Measurements from ENCODE around the gene RPL9. TPM values are rescaled to one million over a fixed set of nuclear protein-coding genes. Genes with fewer than 3 reads are reported as not detected.

Gene RPL9
- total RNA-seq (2022; extraction: Qiagen RNA extraction), result 840 to 1,784 TPM (median 893 TPM) in 5 replicates

DNA sequence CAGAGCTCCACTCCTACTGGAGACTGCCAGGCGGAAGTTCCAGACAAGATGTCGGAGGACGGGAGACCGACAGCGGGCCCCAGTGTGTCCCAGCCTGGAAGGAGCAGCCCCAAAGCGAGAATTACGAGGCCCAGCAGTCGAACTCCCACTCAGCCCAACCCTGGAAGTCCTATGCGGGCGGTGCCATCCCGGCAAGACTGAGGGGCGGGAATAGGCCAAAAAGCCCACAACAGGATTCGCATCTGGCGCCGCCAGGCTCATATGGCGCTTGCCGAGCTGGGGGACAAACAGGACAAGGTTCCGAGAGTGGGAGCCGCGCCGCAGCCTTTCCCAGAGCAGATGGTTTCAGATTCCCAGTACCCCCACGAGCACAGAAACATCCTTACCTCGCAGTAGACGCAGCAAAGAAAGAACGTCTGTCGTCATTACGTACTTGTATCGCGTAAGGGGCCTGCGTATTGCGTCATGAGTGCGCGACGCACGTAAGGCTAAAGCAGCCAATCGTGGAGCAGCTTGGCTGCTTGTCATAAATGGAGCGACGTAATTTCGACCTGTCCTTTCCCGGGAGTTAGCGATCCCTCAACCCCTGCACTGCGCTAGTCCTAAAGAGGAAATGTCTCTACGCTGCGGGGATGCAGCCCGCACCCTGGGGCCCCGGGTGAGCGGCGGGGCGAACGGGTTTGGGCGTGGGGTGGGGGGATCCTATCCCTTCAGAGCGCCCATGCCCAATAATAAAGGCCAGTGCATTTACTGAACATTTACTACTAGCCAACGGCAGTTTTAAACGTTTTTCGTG, at the start of gene RPL9, which contains the start of gene LIAS:
Gene RPL9 (minus strand): TSS at position 418 of the 796 bp plus-strand sequence. CDS start 483 bp downstream, outside the sequence.
Gene LIAS (plus strand): TSS at position 552 of the 796 bp plus-strand sequence. CDS start 62 bp downstream, at position 614.

DNA sequence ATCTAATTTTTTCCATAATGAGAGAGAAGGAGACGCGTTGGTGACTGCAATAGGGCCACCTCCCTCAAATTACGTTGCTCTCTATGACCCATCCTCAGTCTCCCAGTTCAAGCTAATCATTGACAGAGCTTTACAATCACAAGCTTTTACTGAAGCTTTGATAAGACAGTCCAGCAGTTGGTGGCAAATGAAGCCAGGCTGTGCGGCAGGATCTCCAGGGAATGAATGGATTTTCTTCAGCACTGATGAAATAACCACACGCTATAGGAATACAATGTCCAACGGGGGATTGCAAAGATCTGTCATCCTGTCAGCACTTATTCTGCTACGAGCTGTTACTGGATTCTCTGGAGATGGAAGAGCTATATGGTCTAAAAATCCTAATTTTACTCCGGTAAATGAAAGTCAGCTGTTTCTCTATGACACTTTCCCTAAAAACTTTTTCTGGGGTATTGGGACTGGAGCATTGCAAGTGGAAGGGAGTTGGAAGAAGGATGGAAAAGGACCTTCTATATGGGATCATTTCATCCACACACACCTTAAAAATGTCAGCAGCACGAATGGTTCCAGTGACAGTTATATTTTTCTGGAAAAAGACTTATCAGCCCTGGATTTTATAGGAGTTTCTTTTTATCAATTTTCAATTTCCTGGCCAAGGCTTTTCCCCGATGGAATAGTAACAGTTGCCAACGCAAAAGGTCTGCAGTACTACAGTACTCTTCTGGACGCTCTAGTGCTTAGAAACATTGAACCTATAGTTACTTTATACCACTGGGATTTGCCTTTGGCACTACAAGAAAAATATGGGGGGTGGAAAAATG, 51.7 kb downstream of the RPL9 start, which contains the start of gene KLB:
Gene KLB (plus strand): TSS at position 168 of the 821 bp plus-strand sequence. CDS start 20 bp downstream, at position 188.

Other genes with a start within 250 kb of the RPL9 start
- gene RFC1, start 92.6 kb downstream of the RPL9 start, total RNA-seq (2022; extraction: Qiagen RNA extraction), result 16.5 to 21.2 TPM (median 17.7 TPM) in 5 replicates
- gene KLB, start 52.0 kb downstream of the RPL9 start, total RNA-seq (2022; extraction: Qiagen RNA extraction), result 0.08 to 0.16 TPM (median 0.13 TPM) in 5 replicates
- 10.3 to 13.6 TPM (median 10.5 TPM) in 5 replicates for gene LIAS, start 134 bp upstream of the RPL9 start, total RNA-seq (2022; extraction: Qiagen RNA extraction)
- 181 to 271 TPM (median 209 TPM) in 5 replicates for gene UGDH, start 68.5 kb upstream of the RPL9 start, total RNA-seq (2022; extraction: Qiagen RNA extraction)
- 14.2 to 17.7 TPM (median 15.7 TPM) in 5 replicates for gene SMIM14, start 179.9 kb upstream of the RPL9 start, total RNA-seq (2022; extraction: Qiagen RNA extraction)
- 71.6 to 82.6 TPM (median 76.4 TPM) in 5 replicates for gene UBE2K, start 239.2 kb upstream of the RPL9 start, total RNA-seq (2022; extraction: Qiagen RNA extraction)

Data from A549 treated with Mapracorat at 1 μM for 4 hours (cell line).